NCI-H1930 (cell line): ENCODE data around the gene NUDT14.

ENCODE experiments used
- DNase-seq, 2 experiments: peaks; one replicate each; lab custom pipeline; 2025; lab: John Stamatoyannopoulos, UW

NUDT14 gene

GRCh38 chr14:105132921-105133654 lies 48.0 kb downstream of the NUDT14 start:
- no peak for DNase-seq

- DNase-seq: no peak
Measured at GRCh38 chr14:105131241-105131640, 49.9 kb downstream of the NUDT14 start.

GRCh38 chr14:105128059-105128458 lies 53.1 kb downstream of the NUDT14 start:
- DNase-seq: no peak

GRCh38 chr14:105126981-105127329 lies 54.2 kb downstream of the NUDT14 start:
- no peak for DNase-seq

- DNase-seq: no peak
Measured at GRCh38 chr14:105126126-105126980, 54.8 kb downstream of the NUDT14 start.

- no peak for DNase-seq
Measured at GRCh38 chr14:105124823-105125222, 56.3 kb downstream of the NUDT14 start.

GRCh38 chr14:105123981-105124765 lies 56.9 kb downstream of the NUDT14 start:
- no peak for DNase-seq

GRCh38 chr14:105123064-105123665 lies 57.9 kb downstream of the NUDT14 start:
- no peak for DNase-seq
